GM18502 (cell line): ENCODE results near the gene CMC2.

Experiments
- ATAC-seq: cut with Tn5 transposase; IDR thresholded peaks from one replicate; pipeline ENCODE4 v1.9.1; 2021; ENCODE audit warnings: mild to moderate bottlenecking; ENCODE audit not compliant: unreplicated experiment, poor library complexity

Gene CMC2

DNA sequence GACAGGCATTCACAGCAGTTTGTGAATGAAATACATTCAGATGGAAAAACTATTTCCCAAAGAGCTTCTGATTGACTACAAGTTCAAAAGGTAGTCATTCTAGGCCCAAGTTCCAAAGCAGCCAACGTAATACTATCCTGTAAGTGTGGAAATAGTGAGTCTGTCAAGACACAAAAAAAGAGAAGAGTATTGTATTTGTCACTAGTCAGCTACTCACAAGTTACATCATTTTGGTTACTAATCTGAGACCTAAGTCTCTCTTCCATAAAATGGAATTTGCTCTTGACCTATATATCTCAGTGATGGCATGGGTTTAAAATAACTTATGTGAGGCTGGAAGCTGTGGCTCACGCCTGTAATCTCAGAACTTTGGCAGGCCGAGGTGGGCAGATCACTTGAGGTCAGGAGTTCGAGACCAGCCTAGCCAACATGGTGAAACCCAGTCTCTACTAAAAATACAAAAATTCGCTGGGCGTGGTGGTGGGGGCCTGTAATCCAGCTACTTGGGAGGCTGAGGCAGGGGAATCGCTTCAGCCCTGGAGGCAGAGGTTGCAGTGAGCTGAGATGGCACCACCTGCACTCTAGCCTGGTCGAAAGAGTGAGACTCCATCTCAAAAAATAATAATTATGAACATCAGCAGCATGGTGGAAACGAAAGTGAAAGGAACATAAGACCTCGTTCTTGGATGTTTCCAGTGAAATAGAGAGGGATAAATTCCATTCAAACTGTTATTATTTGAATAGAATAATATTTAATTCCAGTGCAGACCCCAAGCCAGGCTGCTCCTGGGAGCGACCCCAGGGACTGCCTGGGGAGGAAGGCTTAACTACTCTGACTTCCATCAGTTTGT lies 2.9 kb downstream of the CMC2 start:
- ATAC-seq = no peak

DNA sequence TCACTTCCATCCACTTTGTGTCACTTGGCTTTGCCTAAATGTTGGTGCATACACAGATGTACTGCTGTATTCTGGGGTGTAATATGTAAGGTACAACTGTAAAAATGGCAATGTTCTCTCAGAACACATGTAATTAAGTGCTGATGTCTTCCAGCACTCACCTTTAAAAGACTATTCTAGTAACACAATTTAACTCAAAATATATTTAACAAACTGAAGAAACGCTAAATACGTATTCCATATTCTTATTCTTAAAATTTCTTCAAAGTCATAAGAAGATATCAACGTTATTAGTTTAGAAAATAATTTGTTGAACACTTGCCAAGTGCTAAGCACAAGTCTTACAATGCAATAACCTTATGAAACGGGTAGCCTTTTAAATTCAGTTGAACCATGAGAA lies 3.6 kb downstream of the CMC2 start:
- ATAC-seq = no peak

DNA sequence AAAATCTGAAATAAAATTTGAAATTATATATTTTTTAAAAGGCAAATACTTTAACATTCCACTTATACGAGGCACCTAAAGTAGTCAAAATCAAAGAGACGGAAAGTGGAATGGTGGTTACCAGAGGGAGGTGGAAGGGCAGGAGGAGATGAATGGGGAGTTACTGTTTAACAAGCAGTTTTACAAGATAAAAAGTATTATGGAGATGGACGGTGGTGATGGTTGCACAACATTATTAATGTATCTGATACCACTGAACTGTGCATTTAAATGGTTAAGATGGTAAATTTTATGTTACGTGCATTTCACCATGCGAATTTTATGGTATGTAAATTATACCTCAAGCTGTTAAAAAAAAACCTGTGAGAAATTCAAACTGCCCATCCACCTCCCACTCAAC lies 5.4 kb downstream of the CMC2 start:
- ATAC-seq = no peak

DNA sequence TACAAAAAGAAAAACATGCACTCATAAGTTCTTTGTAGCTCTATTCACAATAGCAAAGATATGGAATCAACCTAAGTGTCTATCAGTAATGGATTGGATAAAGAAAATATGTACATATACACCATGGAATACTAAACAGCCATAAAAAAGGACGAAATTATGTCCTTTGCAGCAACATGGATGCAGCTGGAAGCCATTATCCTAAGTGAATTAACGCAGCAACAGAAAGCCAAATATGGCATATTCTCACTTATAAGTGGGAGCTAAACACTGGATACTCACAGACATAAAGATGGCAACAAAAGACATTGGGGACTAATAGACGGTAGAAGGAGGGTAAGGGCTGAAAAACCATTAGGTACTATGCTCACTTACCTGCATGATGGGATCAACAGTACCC lies 5.8 kb downstream of the CMC2 start:
- ATAC-seq = no peak

DNA sequence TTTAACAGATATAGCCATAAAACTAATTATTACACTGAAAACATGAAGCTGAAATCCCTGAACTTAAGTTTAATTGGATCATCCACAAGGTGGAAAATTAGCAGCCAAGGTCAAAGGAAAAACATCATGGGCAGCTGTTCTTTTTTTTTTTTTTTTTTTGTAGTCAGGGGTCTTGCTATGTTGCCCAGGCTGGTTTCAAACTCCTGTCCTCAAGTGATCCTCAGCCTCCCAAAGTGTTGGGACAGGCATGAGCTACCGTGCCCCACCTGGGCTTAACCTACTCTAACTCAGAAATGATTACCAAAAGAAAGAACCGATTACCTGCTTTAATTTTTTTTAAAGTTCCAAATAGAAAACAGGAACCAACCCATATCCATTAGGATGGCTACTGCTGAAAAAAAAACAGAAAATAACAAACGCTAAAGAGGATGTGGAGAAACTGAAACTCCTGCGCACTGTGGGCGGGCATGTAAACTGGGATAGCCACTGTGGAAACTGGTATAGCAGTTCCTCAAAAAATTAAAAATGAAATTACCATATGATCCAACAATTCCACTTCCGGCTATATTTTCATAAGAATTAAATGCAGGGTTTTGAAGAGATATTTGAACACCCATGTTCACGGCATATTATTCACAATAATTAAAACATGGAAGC lies 8.6 kb downstream of the CMC2 start:
- ATAC-seq = no peak

DNA sequence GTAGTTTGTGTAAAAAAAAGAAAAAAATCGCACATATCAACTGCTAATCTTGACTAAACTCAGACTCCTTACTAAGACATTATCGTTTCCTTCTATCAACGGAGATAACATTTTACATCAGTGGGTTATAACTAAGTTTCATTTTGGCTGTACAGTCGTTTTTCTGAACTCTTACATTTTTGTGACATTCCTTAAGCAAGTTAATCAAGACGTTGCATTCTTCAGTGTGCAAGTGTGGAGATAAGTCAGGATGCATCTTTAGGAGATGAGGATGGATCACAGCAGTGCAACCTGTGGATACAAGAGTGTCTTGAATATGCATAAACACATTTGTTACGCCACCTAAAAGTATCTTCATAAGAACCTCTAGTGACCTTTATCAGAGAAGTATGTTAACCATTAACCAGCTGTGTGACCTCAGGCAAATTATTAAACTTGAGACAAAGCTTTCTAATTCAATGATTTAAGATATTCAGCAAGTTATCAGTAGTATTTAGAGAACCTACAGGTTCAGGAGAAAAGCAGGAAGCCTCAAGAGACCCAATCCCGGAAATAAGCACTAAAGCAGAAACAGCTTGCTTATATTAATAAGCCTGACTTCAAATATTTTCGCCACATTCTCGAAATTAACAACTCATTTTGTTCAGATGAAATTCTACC lies 9.4 kb downstream of the CMC2 start:
- peak; percentile 63 for ATAC-seq

DNA sequence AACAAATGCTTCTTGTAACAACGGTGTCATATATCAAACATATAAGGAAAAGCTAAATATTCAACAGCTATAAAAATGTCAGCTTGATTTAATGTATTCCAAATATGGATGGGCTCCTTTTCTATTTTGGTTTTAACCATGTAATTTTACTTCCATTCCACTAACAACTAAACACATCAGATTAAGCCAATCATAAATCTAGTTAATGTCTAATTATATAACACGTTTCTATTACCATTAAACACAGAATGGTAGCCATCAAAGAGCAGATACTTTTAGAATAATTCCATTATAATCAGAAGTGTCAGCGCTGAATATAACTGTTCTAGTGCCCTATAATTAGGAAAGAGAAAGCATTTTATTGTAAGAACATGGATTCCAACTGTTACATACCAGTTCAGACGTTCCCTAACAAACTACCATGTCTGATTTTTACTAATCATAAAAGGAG lies 10.0 kb downstream of the CMC2 start:
- peak; percentile 29 for ATAC-seq

DNA sequence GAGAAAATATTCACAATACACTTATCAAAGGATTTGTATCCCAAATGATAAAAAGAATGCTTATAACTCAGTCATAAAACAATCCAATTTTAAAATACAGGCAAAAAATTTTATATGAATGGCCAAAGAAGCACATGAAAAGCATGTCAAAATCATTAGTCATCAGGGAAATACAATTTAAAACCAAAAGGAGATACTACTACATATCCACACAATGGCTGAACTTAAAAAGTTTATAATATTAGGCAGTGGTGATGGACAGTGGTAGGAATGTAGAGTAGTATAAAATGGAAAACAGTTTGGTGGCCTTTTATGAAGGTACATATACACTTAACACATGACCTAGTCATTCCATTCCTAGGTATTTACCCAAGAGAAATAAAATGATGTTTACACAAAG lies 12.2 kb downstream of the CMC2 start:
- no peak for ATAC-seq

DNA sequence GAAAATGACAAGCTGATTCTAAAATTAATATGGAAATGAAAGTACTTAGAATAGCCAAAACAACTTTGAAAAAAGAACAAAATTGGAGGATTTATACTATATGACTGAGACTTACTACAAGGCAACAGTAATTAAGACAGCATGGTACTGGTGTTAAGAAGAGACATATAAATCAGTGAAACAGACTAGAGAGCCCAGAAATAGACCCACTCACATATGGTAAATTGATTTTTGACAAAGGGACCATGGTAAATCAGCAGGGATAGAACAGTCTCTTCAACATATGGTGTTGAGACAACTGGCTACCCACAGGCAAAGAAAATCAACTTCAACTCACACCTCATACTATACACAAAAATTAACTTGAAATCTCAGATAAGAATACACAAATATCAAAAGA lies 12.9 kb downstream of the CMC2 start:
- no peak for ATAC-seq

DNA sequence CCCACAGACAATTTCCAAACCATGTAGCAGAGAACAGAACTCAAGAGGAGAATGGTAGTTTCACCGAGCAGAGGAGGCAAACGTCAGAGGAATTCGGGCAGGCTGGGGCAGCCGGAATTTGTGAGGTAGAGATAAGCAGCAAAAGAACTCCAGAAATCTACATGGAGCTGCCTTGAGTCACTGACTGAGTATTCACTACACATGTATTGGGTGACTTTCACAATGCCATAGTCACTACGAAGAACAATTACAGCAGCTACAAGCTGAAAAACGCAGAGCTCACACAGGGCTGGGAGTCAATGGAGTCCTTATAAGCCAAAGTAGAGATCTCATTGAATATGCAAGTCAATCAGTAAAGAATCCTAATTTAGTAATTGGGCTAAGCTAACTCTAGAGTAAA lies 13.4 kb downstream of the CMC2 start:
- no peak for ATAC-seq

DNA sequence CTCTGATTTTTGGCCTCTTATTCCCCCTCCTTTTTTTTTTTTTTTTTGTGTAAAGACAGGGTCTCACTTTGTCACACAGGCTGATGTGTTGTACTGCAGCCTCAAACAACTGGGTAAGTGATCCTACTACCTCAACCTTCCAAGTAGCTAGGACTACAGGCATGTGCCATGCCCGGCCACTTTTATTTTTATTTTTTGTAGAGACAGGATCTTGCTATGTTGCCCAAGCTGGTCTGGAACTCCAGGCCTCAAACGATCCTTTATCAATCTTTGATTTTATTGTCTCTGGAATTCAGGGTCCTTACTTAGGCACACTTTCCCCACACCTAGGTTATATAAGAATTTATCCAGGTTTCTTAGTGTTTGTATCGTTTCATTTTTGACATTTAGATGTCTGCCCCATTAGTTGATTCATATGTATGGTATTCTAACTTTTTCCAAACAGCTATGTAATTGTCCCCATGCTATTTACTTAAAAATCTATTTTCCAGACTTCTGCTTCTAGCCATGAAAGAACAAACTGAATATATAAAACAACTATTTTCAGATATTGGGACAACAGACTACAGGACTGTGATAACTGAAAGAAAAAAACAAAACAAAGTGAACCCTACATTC lies 13.9 kb downstream of the CMC2 start:
- ATAC-seq = no peak

DNA sequence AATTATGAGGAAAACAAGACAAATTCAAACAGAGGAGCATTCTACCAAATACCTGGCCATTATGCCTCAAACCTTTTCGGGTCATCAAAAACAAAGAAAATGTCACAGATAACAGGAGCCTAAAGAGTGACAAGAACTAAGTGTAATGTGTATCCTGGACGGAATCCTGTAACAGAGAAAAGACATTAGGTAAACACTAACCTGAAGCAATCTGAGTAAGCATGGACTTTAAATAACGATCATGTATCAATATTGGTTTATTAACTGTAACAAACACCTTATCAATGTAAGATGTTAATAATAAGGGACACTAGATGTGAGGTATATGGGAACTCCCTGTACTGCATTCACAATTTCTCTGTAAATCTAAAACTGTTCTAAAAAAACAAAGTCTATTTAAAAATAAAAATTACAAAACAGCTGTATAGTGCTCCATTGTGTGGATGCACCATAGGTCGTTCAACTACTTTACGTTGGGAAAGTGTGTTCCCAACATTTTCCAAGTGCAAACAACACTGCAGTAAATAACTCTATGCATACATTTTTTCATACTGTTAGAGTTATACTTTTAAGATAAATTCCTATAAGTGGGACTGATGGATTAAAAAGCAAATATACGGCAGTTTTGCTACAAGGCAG lies 14.8 kb downstream of the CMC2 start:
- ATAC-seq = no peak

DNA sequence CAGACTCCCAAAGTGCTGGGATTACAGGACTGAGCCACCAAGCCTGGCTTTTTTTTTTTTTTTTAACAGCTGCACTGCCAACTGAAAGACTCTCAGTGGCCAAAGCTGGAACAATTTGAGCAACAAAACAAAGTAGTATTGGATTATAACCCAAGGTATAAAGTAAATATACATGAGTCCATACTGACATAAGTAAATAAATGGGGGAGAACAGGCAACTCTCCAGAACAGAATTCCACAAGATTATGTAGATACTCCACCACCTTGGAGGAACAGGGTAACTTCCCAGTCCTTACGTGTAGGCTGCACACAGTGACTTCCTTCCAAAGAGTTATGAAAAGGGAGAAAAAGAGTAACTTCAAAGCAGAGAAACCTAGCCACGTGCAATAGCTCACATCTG lies 15.7 kb downstream of the CMC2 start:
- ATAC-seq = no peak

DNA sequence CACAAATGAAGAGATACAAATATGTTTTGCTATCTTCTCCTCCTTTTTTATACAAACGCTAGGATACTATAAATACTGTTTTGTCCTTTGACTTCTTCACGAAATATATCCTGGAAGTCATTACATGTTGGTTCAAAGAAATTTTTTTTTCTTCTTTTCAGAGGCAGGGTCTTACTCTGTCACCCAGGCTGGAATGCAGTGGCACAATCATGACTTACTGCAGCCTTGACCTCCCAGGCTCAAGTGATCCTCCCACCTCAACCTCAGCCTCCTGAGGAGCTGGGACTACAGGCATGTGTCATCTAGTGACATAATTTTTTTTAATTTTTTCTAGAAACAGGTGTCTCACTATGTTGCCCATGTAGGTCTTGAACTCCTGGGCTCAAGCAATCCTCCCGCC lies 16.1 kb downstream of the CMC2 start:
- ATAC-seq = no peak

DNA sequence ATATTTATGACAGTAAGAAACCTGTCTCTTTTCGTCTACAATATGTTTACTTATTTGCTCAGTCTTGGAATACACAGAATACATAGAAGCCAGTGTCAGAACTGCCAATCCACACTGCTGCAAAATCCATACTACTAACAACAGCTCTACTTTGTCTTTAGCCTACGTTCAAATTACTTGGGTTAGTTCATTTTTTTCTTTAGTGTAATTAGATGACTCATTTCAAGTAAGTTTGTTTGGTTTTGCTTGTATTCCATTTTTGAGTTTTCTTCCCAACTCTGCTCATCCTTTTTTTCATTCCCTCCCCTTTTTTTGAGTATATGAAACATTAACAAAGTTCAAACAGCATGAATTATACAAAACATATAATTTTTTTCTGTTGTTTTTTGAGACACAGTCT lies 16.9 kb downstream of the CMC2 start:
- no peak for ATAC-seq

DNA sequence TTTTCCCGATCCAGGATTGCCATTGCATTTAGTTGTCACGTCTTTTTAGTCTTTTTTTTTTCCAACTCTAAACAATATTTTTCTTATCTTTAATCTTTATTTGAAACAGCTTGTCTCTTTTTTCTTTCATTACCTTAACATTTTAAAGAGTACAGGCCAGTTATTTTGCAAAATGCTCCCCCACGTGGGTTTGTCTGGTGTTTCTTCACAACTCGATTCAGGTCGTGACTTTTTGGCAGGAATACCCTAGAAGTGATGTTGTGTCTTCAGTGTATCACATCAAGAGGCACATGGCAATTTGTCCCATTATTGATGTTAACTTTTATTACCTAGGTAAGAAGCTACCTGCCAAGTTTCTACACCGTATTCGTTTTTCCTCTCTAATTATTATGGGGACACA lies 17.9 kb downstream of the CMC2 start:
- no peak for ATAC-seq

DNA sequence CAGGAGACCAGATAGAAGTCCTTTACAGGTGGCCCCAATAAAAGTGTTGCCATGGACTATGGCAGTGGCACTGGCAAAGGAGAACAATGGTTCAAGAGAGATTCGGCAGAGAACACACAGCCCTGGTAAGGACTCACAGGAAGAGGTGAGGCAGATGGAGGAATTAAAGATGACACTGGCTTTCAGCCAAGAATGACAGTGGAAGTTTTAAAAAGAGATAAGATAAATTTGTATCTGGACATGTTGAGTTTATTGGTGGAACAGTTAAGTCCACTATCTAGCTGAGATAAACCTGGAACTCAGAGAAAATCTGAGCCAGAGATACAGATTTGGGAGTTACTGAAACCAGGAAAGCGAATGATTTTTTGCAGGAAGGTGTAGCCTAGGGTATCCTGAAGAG lies 20.1 kb downstream of the CMC2 start:
- no peak for ATAC-seq

DNA sequence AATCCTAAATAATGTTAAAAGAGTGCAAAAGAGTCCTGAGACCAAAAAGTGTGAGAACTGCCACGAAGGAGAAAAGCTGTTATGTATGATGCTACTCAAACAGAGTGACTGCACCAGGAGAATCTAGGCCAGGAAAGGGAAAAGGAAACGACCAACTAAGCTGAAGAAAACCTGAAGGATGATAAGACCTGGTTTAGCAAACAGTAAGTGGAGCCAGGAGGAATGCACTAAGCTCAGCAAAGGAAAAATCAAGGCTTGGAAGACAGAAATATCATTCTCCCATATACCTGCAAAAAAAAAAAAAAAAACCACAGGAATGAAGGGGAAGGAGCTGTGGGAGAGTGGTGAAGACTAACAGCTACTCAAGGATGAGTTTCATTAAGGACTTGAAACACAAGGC lies 21.1 kb downstream of the CMC2 start:
- no peak for ATAC-seq

DNA sequence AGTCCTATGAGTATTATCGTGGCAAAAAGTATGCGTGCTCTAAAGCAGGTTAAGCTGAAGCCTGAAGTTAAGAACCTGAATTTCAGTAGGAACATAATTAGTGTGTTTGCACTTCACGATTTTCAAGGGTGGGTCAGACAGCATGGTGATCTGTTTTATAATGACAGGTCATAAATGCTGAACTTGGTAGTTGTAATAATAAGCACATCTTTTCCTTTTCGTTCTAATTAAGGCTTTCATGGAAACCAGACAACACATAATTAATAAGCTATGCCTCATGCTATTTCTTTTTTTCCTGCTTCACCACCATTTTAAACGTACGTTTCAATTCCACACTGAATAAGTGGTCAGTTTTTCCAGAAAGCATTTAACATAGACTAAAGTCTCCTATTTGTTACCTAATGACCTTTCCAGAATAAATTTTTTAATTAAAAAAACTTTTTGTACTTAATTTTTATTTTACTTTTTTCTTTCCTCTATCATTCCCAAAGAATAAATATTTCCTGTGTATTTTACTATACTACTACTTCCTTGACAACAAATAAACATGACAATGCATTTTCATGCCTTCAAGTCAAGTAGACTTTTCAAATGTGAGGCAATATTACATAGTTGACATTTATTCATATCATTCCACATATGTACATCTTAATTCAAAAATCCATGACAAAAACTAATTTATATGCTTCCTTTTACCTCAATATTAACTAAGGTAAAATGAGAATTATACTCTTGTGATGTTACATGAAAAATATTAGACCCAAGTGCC lies 22.4 kb downstream of the CMC2 start:
- no peak for ATAC-seq

DNA sequence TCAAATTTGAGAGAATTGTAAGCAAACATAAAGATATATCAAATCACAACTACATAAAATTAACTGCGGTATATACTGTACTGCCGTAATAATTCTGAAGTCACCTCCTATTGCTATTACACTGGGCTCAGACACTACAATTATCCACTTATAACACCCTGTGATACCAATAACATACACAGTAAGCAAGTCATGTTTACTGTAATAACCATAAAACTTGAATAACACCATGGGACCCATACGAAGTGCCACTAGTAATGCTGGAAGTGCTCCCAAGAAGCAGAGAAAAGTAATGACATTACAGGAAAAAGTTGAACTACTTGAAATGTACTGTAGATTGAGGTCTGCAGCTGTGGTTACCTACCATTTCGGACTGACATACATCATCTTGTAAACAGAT lies 24.0 kb downstream of the CMC2 start:
- ATAC-seq = no peak
